ENCODE results near the gene UQCRC1.

Gene UQCRC1
- total RNA-seq, result 39.7 to 133 (median 65.7) reads per million in 3 experiments

DNA sequence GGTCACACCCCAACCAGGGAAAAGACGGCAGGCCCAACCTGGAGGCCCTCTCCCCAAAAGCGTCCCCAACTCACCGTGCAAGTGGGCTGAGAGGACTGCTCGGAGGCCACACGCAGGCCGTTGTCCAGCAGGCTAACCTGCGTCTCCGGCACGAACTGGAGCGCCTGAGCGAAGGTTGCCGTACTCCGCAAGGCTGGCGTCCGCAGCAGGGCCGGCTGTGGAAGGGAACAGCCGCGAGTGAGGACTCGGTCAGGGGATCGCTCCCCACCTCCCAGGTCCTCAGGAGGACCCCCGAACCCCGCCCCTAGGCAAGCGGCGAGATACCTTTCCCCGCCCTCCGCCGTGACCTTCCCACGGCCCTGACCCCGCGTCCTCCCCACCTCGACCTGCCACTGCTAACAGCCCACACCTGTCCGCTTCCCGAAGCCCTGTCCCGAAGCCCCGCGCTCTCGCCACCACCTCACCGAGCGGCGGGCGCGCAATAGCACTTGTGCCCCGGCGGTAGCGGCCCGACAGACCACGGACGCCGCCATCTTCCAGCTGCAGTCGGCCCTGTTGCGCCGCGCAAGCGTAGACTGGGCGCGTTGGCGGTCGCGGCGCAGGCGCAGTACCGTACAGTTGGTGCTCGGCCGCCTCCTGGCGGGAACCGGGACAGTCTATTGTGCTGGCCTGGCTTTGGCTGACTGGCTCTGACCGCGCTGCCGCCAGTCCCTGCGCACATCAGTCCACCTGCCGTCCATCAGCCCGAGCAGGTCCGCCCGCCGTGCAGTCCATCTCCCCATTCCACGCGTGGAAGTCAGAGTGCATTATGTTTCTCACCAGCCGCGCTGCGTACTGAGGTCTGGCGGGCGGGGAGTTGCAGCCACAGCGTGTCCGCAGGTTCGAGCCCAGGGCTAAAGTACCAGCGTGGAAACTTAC, at the start of gene UQCRC1:
Gene UQCRC1 (minus strand): TSS at position 559 of the 918 bp plus-strand sequence. CDS start 26 bp downstream, at position 533.
- peak; percentile 92 for DNase-seq

DNA sequence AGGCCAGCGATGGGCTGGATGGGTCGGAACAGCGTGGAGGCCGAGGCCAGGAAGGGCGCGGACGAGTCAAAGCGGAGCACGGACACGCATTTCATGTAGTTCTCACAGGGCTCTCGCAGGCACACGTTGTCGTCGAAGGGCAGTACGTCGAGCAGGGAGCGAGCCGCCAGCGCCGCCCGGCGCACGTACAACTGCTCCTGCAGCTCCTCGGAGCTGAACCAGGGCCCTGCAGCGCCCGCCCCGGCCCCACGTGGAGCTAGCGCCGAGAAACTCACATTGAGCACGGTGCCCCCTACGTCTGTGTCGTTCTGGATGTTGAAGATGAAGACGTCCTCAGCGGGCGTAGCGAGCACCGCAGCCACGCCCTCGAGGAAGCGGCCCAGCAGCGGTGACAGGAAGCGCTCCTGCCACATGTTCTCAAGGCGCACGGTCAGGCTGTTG, 47.4 kb upstream of the UQCRC1 start:
- no peak for DNase-seq

GRCh38 chr3:48656061-48656840, 46.8 kb upstream of the UQCRC1 start:
- peak; percentile 84 for DNase-seq

GRCh38 chr3:48655606-48656005, 46.2 kb upstream of the UQCRC1 start:
- peak; percentile 48 for DNase-seq

DNA sequence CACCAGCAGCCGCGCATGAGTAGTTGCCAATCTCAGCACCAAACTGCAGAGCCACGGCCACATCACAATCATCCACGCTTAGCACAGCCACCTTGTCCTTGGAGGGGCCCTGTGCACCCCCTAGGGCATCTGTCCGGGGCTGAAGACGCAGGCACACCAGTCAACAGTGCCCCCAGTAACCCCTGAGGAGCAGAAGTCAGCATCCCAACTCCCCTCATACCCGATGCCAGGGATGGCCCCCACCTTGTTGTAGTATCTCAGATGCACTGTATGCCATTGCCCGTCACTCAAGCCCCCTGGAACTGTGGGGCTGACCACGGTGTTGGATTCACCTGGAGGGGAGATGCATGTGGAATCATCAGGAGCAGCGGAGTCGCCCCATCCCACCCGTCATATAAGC, 45.6 kb upstream of the UQCRC1 start:
- no peak for DNase-seq

- DNase-seq, result no peak
These were observed 43.7 kb upstream of the UQCRC1 start for GRCh38 chr3:48652923-48653715.

DNA sequence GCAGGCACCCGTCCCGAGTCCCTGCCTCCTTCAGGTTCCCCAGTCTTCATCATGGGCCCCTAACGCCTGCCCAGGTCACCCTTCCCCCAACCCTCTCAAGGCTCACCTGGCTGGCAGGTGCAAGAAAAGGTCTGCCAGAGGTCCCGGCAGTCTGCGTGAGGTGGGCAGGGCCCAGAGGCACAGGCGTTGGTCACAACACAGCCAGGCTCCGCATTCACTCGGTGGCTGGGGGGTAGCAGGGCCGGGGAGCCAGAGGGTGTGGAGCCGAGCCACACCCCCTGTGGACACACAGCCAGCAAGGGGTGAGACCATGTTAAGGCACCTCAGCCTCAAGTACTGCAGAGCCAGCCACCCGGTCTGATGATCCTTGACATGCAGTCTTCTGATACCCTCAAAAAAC, 42.3 kb upstream of the UQCRC1 start:
- DNase-seq, result no peak

DNA sequence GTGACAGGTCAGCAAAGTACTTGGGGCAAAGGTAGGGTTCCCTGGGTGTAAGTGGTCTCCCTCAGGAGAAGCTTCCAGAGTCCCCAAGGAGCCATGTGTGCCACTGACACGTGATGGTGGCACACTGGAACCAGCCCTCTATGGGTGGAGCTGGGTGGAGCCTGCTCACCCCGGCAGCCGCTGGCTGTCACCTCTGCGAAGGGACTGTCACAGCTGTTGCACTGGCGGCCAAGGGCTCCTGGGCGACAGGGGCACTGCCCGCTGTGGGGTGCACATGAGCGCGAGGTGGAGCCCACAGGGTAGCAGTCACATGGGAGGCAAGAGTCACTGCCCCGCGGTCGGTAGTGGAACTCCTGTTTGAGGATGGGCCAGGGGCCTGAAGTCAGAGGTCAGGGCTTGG, 41.3 kb upstream of the UQCRC1 start:
- no peak for DNase-seq

DNA sequence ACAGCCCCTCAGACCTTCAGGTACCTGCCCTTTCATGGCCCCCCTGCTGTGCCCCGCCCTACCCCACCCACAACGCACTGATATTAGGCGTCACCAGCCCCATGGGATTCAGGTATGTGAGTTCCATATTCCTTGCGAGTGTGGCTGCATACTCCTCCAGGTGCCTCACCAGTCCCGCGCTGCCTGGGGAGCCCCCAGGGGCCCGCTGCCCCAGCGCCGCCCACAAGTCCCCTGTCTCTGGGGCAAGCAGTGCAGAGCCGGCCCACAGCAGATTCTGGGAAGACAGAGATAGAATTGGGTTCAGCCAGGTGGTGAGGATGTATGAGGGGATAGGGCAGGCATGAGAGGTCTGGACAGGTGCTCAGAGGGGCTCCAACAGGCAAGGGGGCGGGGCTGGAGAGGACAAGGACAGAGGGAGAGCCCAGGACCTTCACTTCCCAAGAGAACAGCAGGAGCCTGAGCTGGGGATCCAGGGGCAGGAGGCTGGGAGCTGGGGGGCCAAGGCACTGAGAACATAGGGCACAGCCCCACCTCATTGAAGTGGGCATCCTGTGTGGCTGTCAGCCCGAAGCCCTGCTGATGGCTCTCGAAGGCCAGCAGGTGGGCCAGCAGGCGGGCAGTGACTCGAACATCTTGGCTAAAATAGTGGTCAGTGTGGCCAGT, 38.9 kb upstream of the UQCRC1 start:
- DNase-seq, result no peak

- DNase-seq, result no peak
These were observed 38.3 kb upstream of the UQCRC1 start for GRCh38 chr3:48647714-48648113.

DNA sequence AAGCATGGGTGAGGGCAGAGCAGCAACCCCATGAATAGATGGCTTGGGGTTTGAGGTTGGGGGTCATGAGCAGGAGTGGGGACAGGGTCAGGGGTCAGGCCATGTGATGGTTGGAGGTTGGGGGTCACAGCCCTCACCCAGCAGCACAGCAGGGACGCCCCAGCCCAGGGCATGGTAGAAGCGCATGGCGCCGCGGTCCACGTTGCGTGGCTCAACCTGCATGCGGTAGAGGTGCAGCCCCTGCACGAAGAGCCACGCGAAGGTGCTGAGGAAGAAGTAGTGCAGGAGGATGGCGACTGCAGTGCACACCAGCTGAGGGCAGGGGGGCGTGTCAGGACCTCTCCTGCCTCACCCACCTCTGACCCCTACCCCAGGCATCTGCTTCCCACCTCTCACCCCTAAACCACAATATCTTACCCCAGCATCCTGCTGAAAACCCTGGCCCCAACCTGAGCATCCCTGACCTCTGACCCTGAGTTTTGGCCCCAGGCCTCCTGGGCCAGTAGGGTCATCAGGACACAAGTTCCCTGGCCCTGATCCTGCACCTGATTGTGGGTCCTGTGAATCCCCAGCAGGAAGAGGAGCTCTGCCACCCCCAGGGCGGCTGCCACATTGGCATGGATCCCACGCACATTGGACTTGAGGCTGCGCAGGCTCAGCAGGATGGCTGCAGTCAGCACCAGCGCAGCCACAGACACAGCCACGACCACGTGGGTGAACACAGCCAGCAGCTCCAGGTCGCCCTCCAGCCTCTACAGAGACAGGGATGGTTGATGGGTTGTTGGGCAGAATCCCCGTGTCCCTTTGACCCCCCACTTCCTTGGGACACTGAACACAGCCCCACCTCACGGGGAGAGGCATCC, 35.7 kb upstream of the UQCRC1 start:
- no peak for DNase-seq

GRCh38 chr3:48642605-48643004, 33.2 kb upstream of the UQCRC1 start:
- DNase-seq, result no peak

DNA sequence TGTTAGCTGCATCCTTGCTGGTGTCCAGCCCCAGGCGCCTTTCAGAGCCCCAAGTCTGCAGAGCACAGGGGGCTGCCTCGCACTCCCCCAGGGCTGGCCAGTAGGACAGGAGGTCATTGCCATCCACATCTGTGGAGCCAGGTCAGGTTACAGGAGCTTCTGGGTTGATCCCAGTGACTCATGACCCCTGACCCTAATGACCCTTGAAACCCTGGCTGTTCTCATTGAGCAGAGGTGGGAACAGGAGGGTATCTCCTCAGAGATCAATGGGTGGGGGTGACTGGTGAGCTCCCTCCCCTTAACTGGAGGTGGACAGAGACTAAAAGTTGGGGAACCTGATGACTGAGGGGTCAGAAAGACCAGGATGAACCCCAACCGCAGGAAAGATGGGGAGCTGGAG, 31.9 kb upstream of the UQCRC1 start:
- no peak for DNase-seq

GRCh38 chr3:48639944-48640606, 30.6 kb upstream of the UQCRC1 start:
- DNase-seq, result no peak

DNA sequence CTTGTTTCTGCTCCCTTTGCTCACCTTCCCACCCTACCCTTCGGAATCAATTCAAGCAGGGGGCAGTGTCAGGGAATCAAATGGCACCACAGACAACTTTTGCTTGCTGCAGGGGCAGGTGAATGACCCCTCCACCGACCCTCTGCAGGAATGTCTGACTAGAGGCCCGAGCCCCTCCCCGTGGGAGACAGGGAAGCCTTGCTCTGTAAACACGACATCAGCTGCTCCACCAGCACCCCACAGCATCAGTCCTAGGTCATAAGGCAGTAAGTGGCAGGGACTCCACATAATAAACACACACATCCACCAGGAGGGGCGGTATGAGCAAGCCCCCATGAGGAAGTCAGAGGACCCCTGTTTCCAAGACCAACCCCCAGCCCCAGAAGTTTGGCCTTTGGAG, 27.9 kb upstream of the UQCRC1 start:
- DNase-seq, result no peak

GRCh38 chr3:48636149-48636655, 26.8 kb upstream of the UQCRC1 start:
- DNase-seq, result no peak

- peak; percentile 89 for DNase-seq
These were observed 26.0 kb upstream of the UQCRC1 start, which contains the start of gene SLC26A6 for GRCh38 chr3:48635222-48636021. Gene SLC26A6, minus strand, starts transcription at chr3:48635461. Its CDS starts 68 bp downstream, at chr3:48635393.

DNA sequence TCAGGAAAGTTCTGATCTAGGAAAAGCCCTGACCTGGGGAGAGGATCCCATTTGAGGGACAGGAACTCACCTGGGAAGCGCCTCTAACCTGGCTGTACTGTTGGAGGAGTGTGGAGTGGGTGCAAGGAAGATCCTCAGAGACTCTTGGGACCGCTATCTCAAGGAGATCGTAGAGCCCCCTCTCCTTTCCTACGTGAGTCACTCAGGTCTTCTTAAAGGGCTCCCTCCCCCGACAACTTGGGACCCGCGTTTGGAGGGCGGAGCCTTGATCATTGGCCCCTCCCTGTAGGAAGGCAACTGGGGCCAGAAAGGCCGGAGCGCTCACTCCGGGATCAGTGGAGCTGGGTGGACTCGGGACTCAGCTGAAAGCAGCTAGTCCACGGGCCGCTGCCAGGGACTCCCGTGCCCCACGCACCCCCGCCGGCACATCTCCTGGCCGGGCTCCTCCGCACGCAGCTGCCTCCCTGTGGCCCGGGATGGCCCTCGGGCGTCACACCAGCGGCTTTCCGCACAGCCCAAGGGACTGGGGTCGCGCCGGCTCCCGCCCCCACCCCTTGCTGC, 25.3 kb upstream of the UQCRC1 start:
- DNase-seq, result no peak

- DNase-seq, result no peak
These were observed 24.3 kb upstream of the UQCRC1 start for GRCh38 chr3:48633743-48634142.

Data from central memory CD4-positive, alpha-beta T cell (primary cell).